Ascending aorta (tissue), 2 donors: ENCODE results near the gene RNF222. TPM values are rescaled to one million over a fixed set of nuclear protein-coding genes. Genes with fewer than 3 reads are reported as not detected.
"Not testable (repeated sequence)": the region's sequence is repeated elsewhere in the genome, so short reads cannot be mapped to it uniquely, and the experiment has no call there.

Source experiments
- DNase-seq, 2 donors: peaks; one replicate each; pipeline ENCODE4 v3.0.0-alpha.2; 2019; ENCODE audit warnings: low spot score in 2 of 2
- H3K27ac ChIP-seq, 2 donors: fragments of 200-600 bp; sonication (generic); one replicate each; pipeline ENCODE4 v1.5.1; 2016 to 2017; ENCODE audit warnings: mild to moderate bottlenecking in 1 of 2
- H3K27me3 ChIP-seq: fragments of 200-600 bp; sonication (generic); one replicate; pipeline ENCODE4 v1.5.1; 2017
- H3K36me3 ChIP-seq, 2 donors: fragments of 200-600 bp; sonication (generic); one replicate each; pipeline ENCODE4 v1.5.1; 2016
- H3K4me1 ChIP-seq, 2 donors: fragments of 200-600 bp; sonication (generic); one replicate each; pipeline ENCODE4 v1.5.1; 2016 to 2017; ENCODE audit warnings: mild to moderate bottlenecking in 1 of 2
- H3K4me3 ChIP-seq, 2 donors: fragments of 200-600 bp; sonication (generic); one replicate each; pipeline ENCODE4 v1.5.1; 2016 to 2017; ENCODE audit warnings: mild to moderate bottlenecking in 1 of 2
- H3K9me3 ChIP-seq, 2 donors: fragments of 200-600 bp; sonication (generic); one replicate each; pipeline ENCODE4 v1.5.1; 2016
- CTCF ChIP-seq, 3 experiments: fragments of 200-600 bp in 2 of 3; fragments of 450-650 bp in 1 of 3; sonication (generic) in 2 of 3; IDR thresholded peaks; one replicate each; pipeline ENCODE4 v1.5.1; 2016 to 2019; ENCODE audit warnings: antibody characterized with exemption in 3 of 3, mild to moderate bottlenecking in 1 of 3, moderate library complexity in 1 of 3
- intact Hi-C: fragments of 100-400 bp; cut with DNase I; formaldehyde crosslinking; loops from one replicate; pipeline ENCODE4 v1.15.1; 2023
- total RNA-seq: library from RNA; depleted of rRNA; stranded (reverse); fragments of >200 nt; gene quantifications from one replicate; pipeline ENCODE4 v1.1.0, GENCODE V29; 2016

Gene RNF222
- total RNA-seq, 1 donor from 2014 or later: not detected

DNA sequence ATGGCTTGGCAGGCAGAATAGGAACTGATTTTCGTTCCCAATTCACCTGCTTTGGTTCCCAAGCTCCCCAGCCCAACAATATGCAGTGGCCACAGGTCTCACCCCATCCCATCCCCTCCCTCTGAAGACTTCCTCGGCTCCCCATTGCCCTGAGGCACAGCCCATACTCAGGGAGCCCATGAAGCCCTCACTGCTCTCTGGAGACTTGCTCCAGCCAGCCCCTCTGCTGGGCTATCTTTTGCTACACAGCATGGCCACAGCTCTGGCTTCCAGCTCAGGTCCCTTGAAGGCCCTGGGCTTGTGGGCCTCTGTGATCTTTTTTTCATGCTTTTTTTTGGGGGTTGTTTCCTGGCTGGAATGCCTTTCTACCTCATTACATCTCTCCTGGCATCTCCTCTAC lies 8.5 kb upstream of the RNF222 start:
- Histone ChIP-seq H3K27ac (no peak overlapping the region), H3K9me3 (no peaks in the 10 kb centered on the region), H3K36me3 (no peaks in the 10 kb centered on the region), H3K4me1 (no peaks in the 10 kb centered on the region), H3K4me3 (no peak overlapping the region), H3K27me3 (no peaks in the 10 kb centered on the region)
- no peak for DNase-seq
- intact Hi-C loops: no loop called here
- TF ChIP-seq CTCF (IDR thresholded peaks at IDR 0.05): no peak

- Histone ChIP-seq H3K27me3 (no peaks in the 10 kb centered on the region), H3K36me3 (no peaks in the 10 kb centered on the region), H3K4me3 (no peak overlapping the region), H3K4me1 (no peaks in the 10 kb centered on the region), H3K9me3 (no peaks in the 10 kb centered on the region), H3K27ac (no peak overlapping the region)
- no peak for TF ChIP-seq CTCF (IDR thresholded peaks at IDR 0.05)
- DNase-seq: no peak
- intact Hi-C loops: no loop called here
These were observed 7.9 kb upstream of the RNF222 start for GRCh38 chr17:8405499-8406016.

DNA sequence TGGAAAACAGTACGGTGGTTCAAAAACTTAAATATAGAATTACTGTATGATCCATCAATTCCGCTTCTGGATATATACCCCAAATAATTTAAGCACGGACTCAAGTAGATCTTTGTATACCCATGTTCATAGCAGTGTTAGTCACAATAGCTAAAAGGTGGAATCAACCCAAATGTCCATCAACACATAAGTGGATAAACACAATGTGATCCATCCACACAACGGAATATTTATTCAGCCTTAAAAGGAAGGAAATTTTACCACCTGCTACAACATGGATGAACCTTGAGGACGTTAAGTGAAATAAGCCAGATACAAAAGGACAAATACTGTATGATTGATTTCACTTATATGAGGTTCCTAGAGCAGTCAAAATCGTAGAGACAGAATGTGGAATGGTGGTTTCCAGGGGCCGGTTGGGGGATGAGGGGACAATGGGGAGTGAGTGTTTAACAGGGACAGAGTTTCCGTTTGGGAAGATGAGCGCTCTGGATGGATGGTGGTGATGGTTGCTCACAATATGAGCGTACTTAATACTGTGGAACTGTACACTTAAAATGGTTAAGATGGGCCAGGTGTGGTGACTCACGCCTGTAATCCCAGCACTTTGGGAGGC lies 5.4 kb upstream of the RNF222 start:
- no peak for TF ChIP-seq CTCF (IDR thresholded peaks at IDR 0.05)
- Histone ChIP-seq H3K4me3 (no peak overlapping the region), H3K36me3 (no peaks in the 10 kb centered on the region), H3K27ac (no peak overlapping the region), H3K9me3 (no peaks in the 10 kb centered on the region), H3K27me3 (no peaks in the 10 kb centered on the region), H3K4me1 (no peaks in the 10 kb centered on the region)
- DNase-seq: no peak
- intact Hi-C loops: no loop called here

- no peak overlapping the region for H3K27ac ChIP-seq
- no peak for TF ChIP-seq CTCF (IDR thresholded peaks at IDR 0.05)
- intact Hi-C loops: no loop called here
- no peaks in the 10 kb centered on the region for H3K36me3 ChIP-seq
- H3K9me3 ChIP-seq: no peaks in the 10 kb centered on the region
- H3K4me1 ChIP-seq: no peaks in the 10 kb centered on the region
- no peaks in the 10 kb centered on the region for H3K27me3 ChIP-seq
- DNase-seq: no peak
- no peak overlapping the region for H3K4me3 ChIP-seq
These were observed 3.5 kb upstream of the RNF222 start for GRCh38 chr17:8401107-8401506.

GRCh38 chr17:8398980-8399379 lies 1.4 kb upstream of the RNF222 start:
- no peak for TF ChIP-seq CTCF (IDR thresholded peaks at IDR 0.05)
- no peak for DNase-seq
- intact Hi-C loops: no loop called here
- no peak overlapping the region for H3K4me3 ChIP-seq
- H3K4me1 ChIP-seq: no peaks in the 10 kb centered on the region
- H3K36me3 ChIP-seq: no peaks in the 10 kb centered on the region
- H3K27me3 ChIP-seq: no peaks in the 10 kb centered on the region
- H3K27ac ChIP-seq: no peak overlapping the region
- no peaks in the 10 kb centered on the region for H3K9me3 ChIP-seq

GRCh38 chr17:8394497-8394896 lies 3.1 kb downstream of the RNF222 start:
- H3K4me1 ChIP-seq, H3K27me3 ChIP-seq, DNase-seq, intact Hi-C loops, H3K4me3 ChIP-seq, H3K9me3 ChIP-seq, H3K36me3 ChIP-seq, H3K27ac ChIP-seq: not testable (repeated sequence)
